Measurements from ENCODE around the gene VWA5B1. TPM values are rescaled to one million over a fixed set of nuclear protein-coding genes. Genes with fewer than 3 reads are reported as not detected.
"Not testable (repeated sequence)": the region's sequence is repeated elsewhere in the genome, so short reads cannot be mapped to it uniquely, and the experiment has no call there.

Gene VWA5B1
- total RNA-seq, 1 donor from 2014 or later: not detected

GRCh38 chr1:20280906-20281305 lies 9.8 kb upstream of the VWA5B1 start:
- no peak for DNase-seq (ENCODE audit: low read depth)
- no peak for TF ChIP-seq CTCF (conservative IDR thresholded peaks at IDR 0.05; ENCODE audit: low read depth, low read length)
- no peak overlapping the region for H3K4me3 ChIP-seq (ENCODE audit: low read depth, low read length)

GRCh38 chr1:20281801-20282200 lies 8.9 kb upstream of the VWA5B1 start:
- no peak for DNase-seq (ENCODE audit: low read depth)
- TF ChIP-seq CTCF (conservative IDR thresholded peaks at IDR 0.05; ENCODE audit: low read depth, low read length): no peak
- no peak overlapping the region for H3K4me3 ChIP-seq (ENCODE audit: low read depth, low read length)

- no peak overlapping the region for H3K4me3 ChIP-seq (ENCODE audit: low read depth, low read length)
- TF ChIP-seq CTCF (conservative IDR thresholded peaks at IDR 0.05; ENCODE audit: low read depth, low read length): no peak
- DNase-seq (ENCODE audit: low read depth): no peak
Observed at GRCh38 chr1:20282533-20282932, 8.1 kb upstream of the VWA5B1 start.

- no peak for TF ChIP-seq CTCF (conservative IDR thresholded peaks at IDR 0.05; ENCODE audit: low read depth, low read length)
- no peak for DNase-seq (ENCODE audit: low read depth)
- no peak overlapping the region for H3K4me3 ChIP-seq (ENCODE audit: low read depth, low read length)
Observed at GRCh38 chr1:20284046-20284445, 6.6 kb upstream of the VWA5B1 start.

- TF ChIP-seq CTCF (conservative IDR thresholded peaks at IDR 0.05; ENCODE audit: low read depth, low read length): no peak
- no peak overlapping the region for H3K4me3 ChIP-seq (ENCODE audit: low read depth, low read length)
- no peak for DNase-seq (ENCODE audit: low read depth)
Observed at GRCh38 chr1:20284625-20285024, 6.0 kb upstream of the VWA5B1 start.

- no peak for DNase-seq (ENCODE audit: low read depth)
- no peak for TF ChIP-seq CTCF (conservative IDR thresholded peaks at IDR 0.05; ENCODE audit: low read depth, low read length)
- no peak overlapping the region for H3K4me3 ChIP-seq (ENCODE audit: low read depth, low read length)
Observed at GRCh38 chr1:20285510-20285909, 5.2 kb upstream of the VWA5B1 start.

- not testable (repeated sequence) for DNase-seq (ENCODE audit: low read depth); H3K4me3 ChIP-seq (ENCODE audit: low read depth, low read length)
Observed at GRCh38 chr1:20287696-20288095, 3.0 kb upstream of the VWA5B1 start.

GRCh38 chr1:20291645-20292084 lies 990 bp downstream of the VWA5B1 start:
- no peak for DNase-seq (ENCODE audit: low read depth)
- no peak for TF ChIP-seq CTCF (conservative IDR thresholded peaks at IDR 0.05; ENCODE audit: low read depth, low read length)
- H3K4me3 ChIP-seq (ENCODE audit: low read depth, low read length): no peak overlapping the region

Data from epithelial cell of proximal tubule (primary cell).